Stimulated activated CD8-positive, alpha-beta memory T cell treated with anti-CD3 and anti-CD28 coated beads, Interleukin-4, amount 100 ng/mL, for 1 hour (primary cell): ENCODE results near the gene LRCH1.

ENCODE experiments used
- DNase-seq, 2 donors: peaks; one replicate each; pipeline ENCODE4 v3.0.0-alpha.2; 2020; ENCODE audit warnings: low read depth in 2 of 2, low spot score in 1 of 2

Gene LRCH1

GRCh38 chr13:46561286-46561685 lies 8.3 kb downstream of the LRCH1 start:
- DNase-seq: no peak

DNA sequence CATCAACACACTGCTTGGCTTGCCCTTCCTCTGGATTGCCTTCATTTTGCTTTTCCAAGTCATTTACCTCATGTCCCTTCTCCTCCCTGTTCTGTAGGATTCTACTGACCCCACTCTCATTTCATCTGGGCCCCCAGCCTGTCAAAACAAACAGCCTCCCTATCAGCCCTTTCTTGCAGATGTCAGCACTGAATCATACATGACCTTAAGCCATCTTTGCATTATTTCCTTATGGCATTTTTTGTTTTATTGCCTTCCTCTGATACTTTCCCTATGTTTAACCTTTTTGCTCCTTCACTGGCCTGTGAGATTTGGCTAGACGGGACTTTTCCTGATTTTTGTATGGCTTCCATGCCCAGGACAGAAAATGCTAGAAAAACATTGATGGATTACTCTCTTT lies 8.7 kb downstream of the LRCH1 start:
- no peak for DNase-seq

- no peak for DNase-seq
Observed at GRCh38 chr13:46562152-46562551, 9.2 kb downstream of the LRCH1 start.

DNA sequence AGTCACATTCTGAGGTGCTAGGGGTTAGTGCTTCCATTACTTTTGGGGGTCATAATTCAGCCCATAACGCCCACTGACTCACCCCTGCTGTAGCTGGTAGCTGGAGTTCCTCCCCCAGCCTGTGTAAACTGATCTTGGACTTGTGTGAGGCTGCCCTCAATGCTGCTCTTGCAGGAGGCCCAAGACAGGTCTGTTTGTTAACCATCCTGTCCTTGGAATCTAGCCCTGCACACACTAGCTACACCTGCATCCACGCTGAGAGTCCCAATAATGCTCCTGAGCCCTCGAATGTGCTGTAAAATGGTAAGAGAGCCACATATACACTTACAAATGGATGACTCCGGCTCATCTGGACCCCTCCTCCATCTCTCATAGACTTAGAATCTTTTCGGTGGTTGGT lies 9.6 kb downstream of the LRCH1 start:
- DNase-seq: no peak

- no peak for DNase-seq
Observed at GRCh38 chr13:46565808-46566750, 13.1 kb downstream of the LRCH1 start.

DNA sequence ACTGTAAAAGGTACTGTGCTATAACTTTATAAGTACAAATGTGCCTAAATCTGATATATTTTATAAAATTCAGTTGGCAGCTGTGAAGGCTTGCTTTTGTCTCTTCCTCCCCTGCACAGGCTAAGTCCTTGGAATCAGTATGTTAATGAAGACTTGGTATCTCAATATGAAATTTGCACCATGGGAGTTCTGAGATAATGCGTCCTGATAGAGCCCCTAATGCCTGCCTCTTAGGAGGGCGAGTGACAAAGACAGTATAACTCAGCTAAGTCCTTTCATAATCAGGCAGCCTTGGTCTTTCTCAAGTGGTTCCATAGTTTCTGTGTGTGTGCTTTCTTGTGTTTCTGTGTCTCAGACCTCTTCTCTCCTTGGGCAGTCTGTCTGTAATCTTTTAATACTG lies 14.7 kb downstream of the LRCH1 start:
- no peak for DNase-seq

DNA sequence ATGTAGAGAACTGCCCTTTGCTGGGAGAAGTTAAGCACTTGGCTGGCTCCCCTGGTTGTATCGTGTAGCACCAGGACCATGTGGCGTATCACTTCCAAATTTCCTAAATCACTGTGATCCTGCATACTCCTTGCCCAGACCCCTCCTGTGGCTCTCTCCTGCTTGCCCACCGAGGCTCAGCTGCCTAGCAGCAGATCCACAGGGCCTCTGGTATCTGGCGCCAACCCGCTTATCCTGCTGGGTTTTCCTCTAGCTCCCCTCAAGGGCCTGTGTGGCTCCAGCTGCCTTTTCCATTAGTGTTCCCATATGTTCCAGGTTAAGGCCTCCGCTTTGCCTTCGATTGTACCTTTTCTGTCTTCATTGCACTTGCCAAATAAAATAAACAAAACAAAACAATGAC lies 16.5 kb downstream of the LRCH1 start:
- DNase-seq: no peak

GRCh38 chr13:46570273-46570672 lies 17.3 kb downstream of the LRCH1 start:
- DNase-seq: no peak

GRCh38 chr13:46571189-46571908 lies 18.4 kb downstream of the LRCH1 start:
- no peak for DNase-seq

GRCh38 chr13:46571909-46572595 lies 19.1 kb downstream of the LRCH1 start:
- no peak for DNase-seq

DNA sequence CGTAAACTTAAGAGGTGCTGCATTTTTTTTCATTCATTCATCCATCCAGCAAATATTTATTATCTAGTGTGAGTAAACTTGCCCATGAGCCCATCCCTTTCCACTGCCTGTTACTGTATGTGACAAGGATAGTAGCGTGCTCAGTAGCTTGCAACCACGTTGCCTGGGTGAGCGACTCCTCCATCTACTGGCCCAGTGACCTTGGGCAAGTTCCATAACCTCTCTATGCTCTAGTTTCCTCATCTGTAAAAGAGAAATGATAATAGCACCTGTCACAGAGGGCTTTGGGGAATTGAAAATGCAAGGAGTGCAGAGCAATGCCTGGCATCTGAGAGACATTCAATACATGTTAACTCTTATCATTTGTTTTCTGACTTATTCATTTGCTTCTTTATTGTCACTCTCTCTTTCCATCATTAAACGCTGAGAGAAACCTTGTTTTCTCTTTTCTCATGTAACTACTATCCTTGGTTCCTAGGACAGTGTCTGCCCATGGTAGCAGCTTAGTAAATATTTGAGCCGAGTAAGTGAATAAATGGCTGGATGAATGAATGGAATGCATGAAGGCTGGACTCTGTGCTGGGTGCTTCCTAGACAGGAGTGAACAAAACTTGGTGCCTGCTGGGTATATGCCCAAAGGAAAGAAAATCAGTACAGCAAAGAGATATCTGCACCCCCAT lies 19.9 kb downstream of the LRCH1 start:
- no peak for DNase-seq

DNA sequence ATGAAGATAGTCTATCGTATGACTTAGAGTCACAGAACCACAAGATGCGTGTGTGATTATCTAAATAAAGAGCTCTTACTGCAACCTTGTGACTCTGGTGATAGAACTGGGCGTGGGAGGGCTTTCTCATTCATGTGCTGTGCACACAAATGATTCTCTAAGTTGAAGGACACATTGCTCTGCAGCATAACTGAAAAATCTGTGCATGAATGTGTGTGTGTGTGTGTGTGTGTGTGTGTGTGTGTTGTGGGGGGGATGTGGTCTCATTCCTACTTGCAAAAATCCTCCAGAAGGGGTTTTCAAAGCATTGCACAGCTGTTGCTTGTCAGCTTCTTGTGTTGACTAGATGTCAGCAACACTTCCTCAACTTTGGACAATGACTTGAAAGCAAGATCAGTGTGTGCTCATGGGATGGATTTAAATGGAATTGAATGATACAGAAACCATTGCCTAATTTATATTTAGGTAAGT lies 22.4 kb downstream of the LRCH1 start:
- DNase-seq: no peak

DNA sequence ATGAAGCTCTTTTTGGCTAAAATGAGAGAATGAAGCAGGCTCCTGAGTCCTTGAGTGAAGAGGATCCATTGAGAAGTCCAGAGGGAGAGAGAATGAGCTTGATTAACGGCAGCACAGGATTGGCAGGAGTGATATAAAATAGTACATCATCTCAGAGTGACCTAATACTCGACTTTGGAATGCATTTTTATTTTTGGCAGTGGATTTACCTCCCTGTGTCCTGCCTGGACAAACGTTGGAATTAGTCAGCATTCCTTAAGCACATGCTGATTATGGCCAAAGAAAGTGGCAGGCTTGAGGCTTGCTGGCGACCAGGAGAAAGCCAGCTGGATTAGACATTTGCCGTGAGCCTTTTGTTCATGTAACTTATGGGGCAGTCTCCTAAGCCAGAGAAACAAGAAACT lies 22.9 kb downstream of the LRCH1 start:
- no peak for DNase-seq

- no peak for DNase-seq
Observed at GRCh38 chr13:46576762-46577161, 23.8 kb downstream of the LRCH1 start.

DNA sequence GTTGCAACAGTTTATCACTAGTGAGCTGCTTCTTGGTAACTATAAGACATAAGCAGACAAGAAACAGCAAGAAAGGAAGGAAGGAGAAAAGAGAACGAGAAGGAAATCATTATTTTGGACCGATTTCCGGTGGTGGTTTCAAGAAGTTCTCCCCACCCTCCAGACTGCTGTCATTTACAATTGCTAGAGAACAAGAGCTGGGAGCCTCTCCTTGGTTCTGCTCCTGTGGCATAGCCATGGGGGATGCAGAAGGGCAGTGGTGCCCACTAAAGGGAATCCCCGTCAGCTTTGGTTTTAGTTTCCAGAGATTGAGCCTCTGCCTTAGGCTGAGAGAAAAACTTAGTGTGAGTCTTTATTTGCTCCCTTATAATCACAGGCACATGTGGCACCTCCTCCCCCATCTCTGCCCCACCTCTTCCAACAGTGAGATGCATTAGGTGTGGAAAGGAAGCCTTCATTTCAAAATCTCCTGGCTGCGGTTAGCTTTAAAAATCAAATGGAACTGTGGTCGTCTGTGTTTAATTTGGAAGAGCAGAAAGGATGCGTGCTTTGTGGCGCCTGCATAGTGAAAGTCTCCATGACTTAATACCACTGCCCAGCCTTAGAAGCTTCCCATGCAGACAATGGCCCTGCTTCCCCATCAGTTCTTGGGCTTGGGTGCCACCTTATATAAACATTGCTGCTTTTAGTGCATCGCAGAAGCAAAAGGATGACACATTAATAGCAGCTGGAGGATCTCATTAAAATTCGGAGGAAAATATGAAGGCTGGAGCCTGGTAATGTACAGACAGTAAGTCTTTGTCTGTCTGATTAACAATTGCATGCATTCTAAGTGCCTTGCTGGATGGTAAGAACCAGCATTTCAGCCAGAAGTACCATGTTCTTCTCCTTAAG lies 25.0 kb downstream of the LRCH1 start:
- DNase-seq: no peak

DNA sequence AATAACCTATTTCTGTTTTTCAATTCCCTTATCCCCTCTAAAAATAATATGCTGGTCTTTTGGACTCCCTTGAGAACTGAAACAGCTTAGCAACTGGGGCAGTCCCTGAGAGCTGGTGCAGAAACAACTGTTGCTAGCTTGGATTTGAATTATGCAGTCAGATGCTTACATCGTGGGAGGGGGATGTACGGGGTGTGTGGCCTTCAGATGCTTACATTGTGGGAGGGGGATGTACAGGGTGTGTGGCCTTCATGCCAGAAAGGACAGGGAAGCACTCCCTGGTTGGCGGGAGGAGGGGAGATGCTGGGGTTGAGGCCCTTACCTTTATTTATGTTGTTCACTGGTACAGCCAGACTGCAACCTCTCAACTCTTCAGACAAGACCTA lies 25.6 kb downstream of the LRCH1 start:
- no peak for DNase-seq

DNA sequence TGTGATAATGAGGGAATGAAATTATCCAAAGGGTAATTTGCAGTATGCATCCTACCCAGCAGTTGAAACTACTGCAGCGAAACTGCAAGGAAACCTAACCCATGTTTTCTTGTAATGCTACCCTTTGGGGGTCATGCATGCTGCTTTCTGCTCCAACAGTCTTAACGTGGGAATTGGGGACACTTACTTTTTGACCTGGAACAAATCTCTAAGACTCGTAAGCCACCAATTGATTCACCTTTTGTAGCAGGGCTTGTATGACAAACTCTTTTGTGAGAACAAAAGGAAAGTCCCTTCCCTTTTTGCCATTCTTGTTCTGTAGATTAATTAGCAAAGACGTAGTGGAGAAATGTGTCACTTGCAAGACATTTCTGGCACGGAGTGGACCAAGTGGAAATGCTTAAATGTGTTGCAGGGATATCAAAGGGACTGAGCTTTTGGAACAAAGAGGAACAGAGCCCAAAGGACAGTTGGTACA lies 27.4 kb downstream of the LRCH1 start:
- DNase-seq: no peak

DNA sequence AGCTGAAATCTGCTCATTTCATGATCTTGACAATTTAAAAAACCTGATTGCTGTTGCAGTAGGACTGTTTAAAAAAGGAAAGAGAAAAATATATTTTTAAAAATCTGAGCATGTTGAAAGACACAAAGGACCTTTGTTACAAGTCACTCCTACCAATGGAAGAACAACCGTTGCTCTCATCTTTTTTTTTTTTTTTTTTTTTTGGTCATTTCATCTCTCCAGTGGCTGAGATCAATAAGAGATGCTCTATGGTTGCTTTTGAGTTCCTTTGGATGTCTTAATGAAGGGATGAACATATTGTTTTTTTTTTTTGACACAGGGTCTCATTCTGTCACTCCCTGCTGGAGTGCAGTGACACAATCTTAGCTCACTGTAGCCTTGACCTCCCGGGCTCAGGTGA lies 29.2 kb downstream of the LRCH1 start:
- DNase-seq: no peak

- DNase-seq: no peak
Observed at GRCh38 chr13:46586751-46587514, 34.0 kb downstream of the LRCH1 start.
